Right lobe of liver (tissue), 4 donors: ENCODE data around the gene NCAM2.

ENCODE experiments used
- POLR2A ChIP-seq: fragments of 450-650 bp; IDR thresholded peaks from one replicate; pipeline ENCODE4 v1.6.1; 2017; ENCODE audit warnings: antibody characterized with exemption, mild to moderate bottlenecking
- TF ChIP-seq, protein P1 (sequence below), 4 donors: fragments of 200-600 bp in 3 of 4; fragments of 450-650 bp in 1 of 4; IDR thresholded peaks; one replicate each; pipeline versions ENCODE4 v1.5.1 to v1.8.0; 2016 to 2022; ENCODE audit warnings: antibody characterized with exemption in 4 of 4, mild to moderate bottlenecking in 2 of 4
- donor health status: DM: no; HTN: no; CAD: no.
- donor health status: DM: no; HTN: no; CAD: no.
- donor health status: DM: no; HTN: yes; CAD: no.

- TF ChIP-seq, protein P1, sequence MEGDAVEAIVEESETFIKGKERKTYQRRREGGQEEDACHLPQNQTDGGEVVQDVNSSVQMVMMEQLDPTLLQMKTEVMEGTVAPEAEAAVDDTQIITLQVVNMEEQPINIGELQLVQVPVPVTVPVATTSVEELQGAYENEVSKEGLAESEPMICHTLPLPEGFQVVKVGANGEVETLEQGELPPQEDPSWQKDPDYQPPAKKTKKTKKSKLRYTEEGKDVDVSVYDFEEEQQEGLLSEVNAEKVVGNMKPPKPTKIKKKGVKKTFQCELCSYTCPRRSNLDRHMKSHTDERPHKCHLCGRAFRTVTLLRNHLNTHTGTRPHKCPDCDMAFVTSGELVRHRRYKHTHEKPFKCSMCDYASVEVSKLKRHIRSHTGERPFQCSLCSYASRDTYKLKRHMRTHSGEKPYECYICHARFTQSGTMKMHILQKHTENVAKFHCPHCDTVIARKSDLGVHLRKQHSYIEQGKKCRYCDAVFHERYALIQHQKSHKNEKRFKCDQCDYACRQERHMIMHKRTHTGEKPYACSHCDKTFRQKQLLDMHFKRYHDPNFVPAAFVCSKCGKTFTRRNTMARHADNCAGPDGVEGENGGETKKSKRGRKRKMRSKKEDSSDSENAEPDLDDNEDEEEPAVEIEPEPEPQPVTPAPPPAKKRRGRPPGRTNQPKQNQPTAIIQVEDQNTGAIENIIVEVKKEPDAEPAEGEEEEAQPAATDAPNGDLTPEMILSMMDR (IDR thresholded peaks at IDR 0.05) = no peak
- no peak for TF ChIP-seq POLR2A
Observed at GRCh38 chr21:21204366-21204996, 206.3 kb downstream of the NCAM2 start.
